ENCODE measurements around the gene SLFN5. TPM values are rescaled to one million over a fixed set of nuclear protein-coding genes. Genes with fewer than 3 reads are reported as not detected.

The SLFN5 gene
- total and polyA plus RNA-seq, 2 of the 13 experiments (the other 11 are each of a cell fraction or from before 2014, with no cell fraction given): 0.25 to 0.35 TPM

DNA sequence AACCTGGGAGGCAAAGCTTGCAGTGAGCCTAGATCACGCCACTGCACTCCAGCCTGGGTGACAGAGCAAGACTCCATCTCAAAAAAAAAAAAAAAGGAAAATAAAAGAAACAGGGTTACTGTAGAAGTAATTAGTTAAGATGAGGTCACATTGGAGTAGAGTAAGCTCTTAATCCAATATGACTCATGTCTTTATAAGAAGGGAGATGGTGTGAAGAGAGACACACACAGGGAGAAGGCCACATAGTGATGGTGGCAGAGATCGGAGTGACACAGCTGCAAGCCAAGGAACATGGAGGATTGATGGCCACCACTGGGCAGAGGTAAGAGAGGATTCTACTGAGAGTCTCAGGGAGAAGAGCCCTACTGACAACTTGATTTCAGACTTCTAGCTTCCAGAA is 15.3 kb upstream of the SLFN5 start (continued):
- TF ChIP-seq, protein P1, sequence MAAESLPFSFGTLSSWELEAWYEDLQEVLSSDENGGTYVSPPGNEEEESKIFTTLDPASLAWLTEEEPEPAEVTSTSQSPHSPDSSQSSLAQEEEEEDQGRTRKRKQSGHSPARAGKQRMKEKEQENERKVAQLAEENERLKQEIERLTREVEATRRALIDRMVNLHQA (CRISPR knock-in tag; IDR thresholded peaks at IDR 0.05): no peak
- TF ChIP-seq, protein P2, sequence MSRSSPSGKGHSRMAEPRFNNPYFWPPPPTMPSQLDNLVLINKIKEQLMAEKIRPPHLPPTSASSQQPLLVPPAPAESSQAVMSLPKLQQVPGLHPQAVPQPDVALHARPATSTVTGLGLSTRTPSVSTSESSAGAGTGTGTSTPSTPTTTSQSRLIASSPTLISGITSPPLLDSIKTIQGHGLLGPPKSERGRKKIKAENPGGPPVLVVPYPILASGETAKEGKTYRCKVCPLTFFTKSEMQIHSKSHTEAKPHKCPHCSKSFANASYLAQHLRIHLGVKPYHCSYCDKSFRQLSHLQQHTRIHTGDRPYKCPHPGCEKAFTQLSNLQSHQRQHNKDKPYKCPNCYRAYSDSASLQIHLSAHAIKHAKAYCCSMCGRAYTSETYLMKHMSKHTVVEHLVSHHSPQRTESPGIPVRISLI (CRISPR knock-in tag; IDR thresholded peaks at IDR 0.05; ENCODE audit: borderline replicate concordance): no peak
- TF ChIP-seq ZNF652 (CRISPR knock-in tag; IDR thresholded peaks at IDR 0.05; ENCODE audit: borderline replicate concordance, low read depth): no peak
- TF ChIP-seq, protein P3, sequence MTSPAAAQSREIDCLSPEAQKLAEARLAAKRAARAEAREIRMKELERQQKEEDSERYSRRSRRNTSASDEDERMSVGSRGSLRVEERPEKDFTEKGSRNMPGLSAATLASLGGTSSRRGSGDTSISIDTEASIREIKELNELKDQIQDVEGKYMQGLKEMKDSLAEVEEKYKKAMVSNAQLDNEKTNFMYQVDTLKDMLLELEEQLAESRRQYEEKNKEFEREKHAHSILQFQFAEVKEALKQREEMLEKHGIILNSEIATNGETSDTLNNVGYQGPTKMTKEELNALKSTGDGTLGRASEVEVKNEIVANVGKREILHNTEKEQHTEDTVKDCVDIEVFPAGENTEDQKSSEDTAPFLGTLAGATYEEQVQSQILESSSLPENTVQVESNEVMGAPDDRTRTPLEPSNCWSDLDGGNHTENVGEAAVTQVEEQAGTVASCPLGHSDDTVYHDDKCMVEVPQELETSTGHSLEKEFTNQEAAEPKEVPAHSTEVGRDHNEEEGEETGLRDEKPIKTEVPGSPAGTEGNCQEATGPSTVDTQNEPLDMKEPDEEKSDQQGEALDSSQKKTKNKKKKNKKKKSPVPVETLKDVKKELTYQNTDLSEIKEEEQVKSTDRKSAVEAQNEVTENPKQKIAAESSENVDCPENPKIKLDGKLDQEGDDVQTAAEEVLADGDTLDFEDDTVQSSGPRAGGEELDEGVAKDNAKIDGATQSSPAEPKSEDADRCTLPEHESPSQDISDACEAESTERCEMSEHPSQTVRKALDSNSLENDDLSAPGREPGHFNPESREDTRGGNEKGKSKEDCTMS (CRISPR knock-in tag; conservative IDR thresholded peaks at IDR 0.05): no peak
- no peak for TF ChIP-seq ETS1 (CRISPR knock-in tag; IDR thresholded peaks at IDR 0.05)
- no peak for TF ChIP-seq ONECUT2 (CRISPR knock-in tag; IDR thresholded peaks at IDR 0.05)
- no peak for TF ChIP-seq NCOA5 (CRISPR knock-in tag; IDR thresholded peaks at IDR 0.05)
- TF ChIP-seq KLF9 (CRISPR knock-in tag; IDR thresholded peaks at IDR 0.05; ENCODE audit: low read depth): no peak
- no peak for TF ChIP-seq U2AF1 (optimal IDR thresholded peaks at IDR 0.05; ENCODE audit: low read depth, low read length)
- TF ChIP-seq NFE2L2 (IDR thresholded peaks at IDR 0.05; ENCODE audit: low read length): no peak
- TF ChIP-seq, protein P4, sequence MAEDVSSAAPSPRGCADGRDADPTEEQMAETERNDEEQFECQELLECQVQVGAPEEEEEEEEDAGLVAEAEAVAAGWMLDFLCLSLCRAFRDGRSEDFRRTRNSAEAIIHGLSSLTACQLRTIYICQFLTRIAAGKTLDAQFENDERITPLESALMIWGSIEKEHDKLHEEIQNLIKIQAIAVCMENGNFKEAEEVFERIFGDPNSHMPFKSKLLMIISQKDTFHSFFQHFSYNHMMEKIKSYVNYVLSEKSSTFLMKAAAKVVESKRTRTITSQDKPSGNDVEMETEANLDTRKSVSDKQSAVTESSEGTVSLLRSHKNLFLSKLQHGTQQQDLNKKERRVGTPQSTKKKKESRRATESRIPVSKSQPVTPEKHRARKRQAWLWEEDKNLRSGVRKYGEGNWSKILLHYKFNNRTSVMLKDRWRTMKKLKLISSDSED (CRISPR knock-in tag; IDR thresholded peaks at IDR 0.05): no peak
- TF ChIP-seq, protein P5, sequence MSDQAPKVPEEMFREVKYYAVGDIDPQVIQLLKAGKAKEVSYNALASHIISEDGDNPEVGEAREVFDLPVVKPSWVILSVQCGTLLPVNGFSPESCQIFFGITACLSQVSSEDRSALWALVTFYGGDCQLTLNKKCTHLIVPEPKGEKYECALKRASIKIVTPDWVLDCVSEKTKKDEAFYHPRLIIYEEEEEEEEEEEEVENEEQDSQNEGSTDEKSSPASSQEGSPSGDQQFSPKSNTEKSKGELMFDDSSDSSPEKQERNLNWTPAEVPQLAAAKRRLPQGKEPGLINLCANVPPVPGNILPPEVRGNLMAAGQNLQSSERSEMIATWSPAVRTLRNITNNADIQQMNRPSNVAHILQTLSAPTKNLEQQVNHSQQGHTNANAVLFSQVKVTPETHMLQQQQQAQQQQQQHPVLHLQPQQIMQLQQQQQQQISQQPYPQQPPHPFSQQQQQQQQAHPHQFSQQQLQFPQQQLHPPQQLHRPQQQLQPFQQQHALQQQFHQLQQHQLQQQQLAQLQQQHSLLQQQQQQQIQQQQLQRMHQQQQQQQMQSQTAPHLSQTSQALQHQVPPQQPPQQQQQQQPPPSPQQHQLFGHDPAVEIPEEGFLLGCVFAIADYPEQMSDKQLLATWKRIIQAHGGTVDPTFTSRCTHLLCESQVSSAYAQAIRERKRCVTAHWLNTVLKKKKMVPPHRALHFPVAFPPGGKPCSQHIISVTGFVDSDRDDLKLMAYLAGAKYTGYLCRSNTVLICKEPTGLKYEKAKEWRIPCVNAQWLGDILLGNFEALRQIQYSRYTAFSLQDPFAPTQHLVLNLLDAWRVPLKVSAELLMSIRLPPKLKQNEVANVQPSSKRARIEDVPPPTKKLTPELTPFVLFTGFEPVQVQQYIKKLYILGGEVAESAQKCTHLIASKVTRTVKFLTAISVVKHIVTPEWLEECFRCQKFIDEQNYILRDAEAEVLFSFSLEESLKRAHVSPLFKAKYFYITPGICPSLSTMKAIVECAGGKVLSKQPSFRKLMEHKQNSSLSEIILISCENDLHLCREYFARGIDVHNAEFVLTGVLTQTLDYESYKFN (CRISPR knock-in tag; conservative IDR thresholded peaks at IDR 0.05): no peak
- TF ChIP-seq, protein P6, sequence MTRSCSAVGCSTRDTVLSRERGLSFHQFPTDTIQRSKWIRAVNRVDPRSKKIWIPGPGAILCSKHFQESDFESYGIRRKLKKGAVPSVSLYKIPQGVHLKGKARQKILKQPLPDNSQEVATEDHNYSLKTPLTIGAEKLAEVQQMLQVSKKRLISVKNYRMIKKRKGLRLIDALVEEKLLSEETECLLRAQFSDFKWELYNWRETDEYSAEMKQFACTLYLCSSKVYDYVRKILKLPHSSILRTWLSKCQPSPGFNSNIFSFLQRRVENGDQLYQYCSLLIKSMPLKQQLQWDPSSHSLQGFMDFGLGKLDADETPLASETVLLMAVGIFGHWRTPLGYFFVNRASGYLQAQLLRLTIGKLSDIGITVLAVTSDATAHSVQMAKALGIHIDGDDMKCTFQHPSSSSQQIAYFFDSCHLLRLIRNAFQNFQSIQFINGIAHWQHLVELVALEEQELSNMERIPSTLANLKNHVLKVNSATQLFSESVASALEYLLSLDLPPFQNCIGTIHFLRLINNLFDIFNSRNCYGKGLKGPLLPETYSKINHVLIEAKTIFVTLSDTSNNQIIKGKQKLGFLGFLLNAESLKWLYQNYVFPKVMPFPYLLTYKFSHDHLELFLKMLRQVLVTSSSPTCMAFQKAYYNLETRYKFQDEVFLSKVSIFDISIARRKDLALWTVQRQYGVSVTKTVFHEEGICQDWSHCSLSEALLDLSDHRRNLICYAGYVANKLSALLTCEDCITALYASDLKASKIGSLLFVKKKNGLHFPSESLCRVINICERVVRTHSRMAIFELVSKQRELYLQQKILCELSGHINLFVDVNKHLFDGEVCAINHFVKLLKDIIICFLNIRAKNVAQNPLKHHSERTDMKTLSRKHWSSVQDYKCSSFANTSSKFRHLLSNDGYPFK (CRISPR knock-in tag; IDR thresholded peaks at IDR 0.05; ENCODE audit: borderline replicate concordance): no peak
- TF ChIP-seq ZNF335 (CRISPR knock-in tag; IDR thresholded peaks at IDR 0.05): no peak
